HepG2 (cell line): ENCODE measurements around the gene RHBG. TPM values are rescaled to one million over a fixed set of nuclear protein-coding genes. Genes with fewer than 3 reads are reported as not detected.

Experiments
- CENPT ChIP-seq: sonication (generic); formaldehyde crosslinking; IDR thresholded peaks from 2 replicates; pipeline ENCODE4 v1.8.0; 2022; ENCODE audit warnings: low read depth, mild to moderate bottlenecking, moderate library complexity, missing genetic modification reagents
- ESRRA ChIP-seq: sonication (generic); formaldehyde crosslinking; IDR thresholded peaks from 2 replicates; pipeline ENCODE4 v1.5.1; 2020; ENCODE audit warnings: mild to moderate bottlenecking, low read depth, missing genetic modification reagents
- JDP2 ChIP-seq: sonication (generic); formaldehyde crosslinking; IDR thresholded peaks from 2 replicates; pipeline ENCODE4 v1.8.1; 2022; ENCODE audit warnings: missing genetic modification reagents, borderline replicate concordance
- PAWR ChIP-seq: sonication (generic); formaldehyde crosslinking; IDR thresholded peaks from 2 replicates; pipeline ENCODE4 v1.4.0; 2020; ENCODE audit warnings: missing genetic modification reagents, mild to moderate bottlenecking, borderline replicate concordance
- SIX4 ChIP-seq: sonication (generic); formaldehyde crosslinking; IDR thresholded peaks from 2 replicates; pipeline ENCODE4 v1.4.0; 2020; ENCODE audit warnings: missing genetic modification reagents
- SUZ12 ChIP-seq: fragments of 150-350 bp; IDR thresholded peaks from 2 replicates; pipeline ENCODE4 v1.6.1; 2014; ENCODE audit warnings: low read depth, low read length
- ZKSCAN8 ChIP-seq: IDR thresholded peaks from 2 replicates; pipeline ENCODE4 v1.6.1; 2016; ENCODE audit warnings: borderline replicate concordance, missing genetic modification reagents, missing compliant biosample characterization
- ZNF354B ChIP-seq: sonication (generic); formaldehyde crosslinking; IDR thresholded peaks from 2 replicates; pipeline ENCODE4 v1.8.0; 2022; ENCODE audit warnings: mild to moderate bottlenecking, missing genetic modification reagents
- ZNF543 ChIP-seq: sonication (generic); formaldehyde crosslinking; IDR thresholded peaks from 2 replicates; pipeline ENCODE4 v1.4.0; 2020; ENCODE audit warnings: mild to moderate bottlenecking, missing genetic modification reagents
- ZNF615 ChIP-seq: sonication (generic); formaldehyde crosslinking; IDR thresholded peaks from 2 replicates; pipeline ENCODE4 v1.5.0; 2020; ENCODE audit warnings: mild to moderate bottlenecking, missing genetic modification reagents, borderline replicate concordance
- ZNF773 ChIP-seq: sonication (generic); formaldehyde crosslinking; IDR thresholded peaks from 2 replicates; pipeline ENCODE4 v1.4.0; 2020; ENCODE audit warnings: missing genetic modification reagents, borderline replicate concordance
- polyA plus RNA-seq, 8 experiments: library from polyadenylated mRNA; depleted of rRNA in 3 of 8; stranded (reverse) in 7 of 8; unstranded in 1 of 8; fragments of >200 nt; fragmentation: Illumina TruSeq in 4 of 8; extraction: Trizol in 4 of 8; gene quantifications; 2 replicates each; pipeline versions ENCODE4 v1.2.1 to v1.2.3, GENCODE V29; 2011 to 2016; ENCODE audit warnings: low read depth in 4 of 8, missing spikeins in 1 of 8, mixed read lengths in 1 of 8; ENCODE audit not compliant: insufficient read depth in 1 of 8
- total RNA-seq, 5 experiments: library from RNA; depleted of rRNA; stranded (reverse); fragments of >200 nt; fragmentation: Illumina TruSeq; extraction: Trizol; gene quantifications; 2 replicates each; pipeline ENCODE4 v1.2.3, GENCODE V29; 2016; ENCODE audit warnings: low read depth in 1 of 5
- TF ChIP-seq, protein P1 (sequence below): sonication (generic); formaldehyde crosslinking; IDR thresholded peaks from 2 replicates; pipeline ENCODE4 v1.5.1; 2020; ENCODE audit warnings: mild to moderate bottlenecking, missing genetic modification reagents, borderline replicate concordance
- TF ChIP-seq, protein P2 (sequence below): IDR thresholded peaks from 2 replicates; pipeline ENCODE4 v1.4.0; 2020; ENCODE audit warnings: mild to moderate bottlenecking, missing genetic modification reagents
- TF ChIP-seq, protein P3 (sequence below): sonication (generic); formaldehyde crosslinking; IDR thresholded peaks from 2 replicates; pipeline ENCODE4 v1.5.0; 2020; ENCODE audit warnings: mild to moderate bottlenecking, missing genetic modification reagents, moderate library complexity
- TF ChIP-seq, protein P4 (sequence below): IDR thresholded peaks from 2 replicates; pipeline ENCODE4 v1.6.1; 2016; ENCODE audit warnings: missing biosample characterization, missing genetic modification reagents, low read depth

RHBG gene
- total and polyA plus RNA-seq, 2 of the 13 experiments (the other 11 are each of a cell fraction or from before 2014, with no cell fraction given) = 61.8 to 73.5 TPM

DNA sequence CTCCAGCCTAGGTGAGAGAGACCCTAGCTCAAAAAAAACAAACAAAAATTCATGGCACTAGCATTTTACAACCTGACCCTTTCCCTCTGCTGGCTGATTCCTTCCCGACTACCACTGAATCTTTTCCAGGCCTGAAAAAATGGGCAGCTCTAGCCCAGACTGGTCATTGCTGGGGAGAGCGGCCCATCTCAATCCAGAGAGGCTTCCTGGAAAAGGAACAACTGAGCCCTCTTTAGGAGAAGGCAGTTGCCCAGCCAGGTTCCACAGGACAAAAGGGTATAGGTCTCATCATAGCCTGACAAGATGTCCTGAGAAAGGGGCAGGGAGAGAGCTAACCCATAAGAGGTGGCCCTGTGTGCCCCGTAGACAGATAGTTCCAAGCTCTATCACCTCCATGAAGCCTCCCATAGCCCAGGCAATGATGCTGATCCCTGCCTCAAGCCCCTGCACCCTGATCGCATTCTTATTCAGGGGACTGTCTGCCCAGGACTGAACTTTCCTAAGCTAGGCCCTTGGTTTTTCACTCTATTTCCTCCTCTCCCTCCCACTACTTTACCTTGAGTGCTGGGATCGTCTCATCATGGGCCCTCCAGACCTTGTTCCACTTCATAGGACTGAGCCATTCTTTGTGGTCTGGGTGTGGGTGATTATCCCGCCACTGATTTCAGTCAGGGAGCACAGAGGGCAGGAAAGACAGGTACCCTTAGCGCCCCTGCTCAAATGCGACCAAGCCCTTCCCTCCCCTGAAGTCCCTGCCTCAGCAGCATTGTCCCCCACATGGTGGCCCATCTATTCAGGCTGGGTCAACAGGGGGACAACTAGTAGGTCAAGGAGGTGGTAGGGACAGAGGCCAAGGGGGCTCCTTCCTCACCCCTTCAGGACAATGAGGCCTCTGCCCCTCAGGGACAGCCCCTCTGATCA is 18.2 kb downstream of the RHBG start (continued):
- no peak for TF ChIP-seq ESRRA (CRISPR knock-in tag)
- no peak for TF ChIP-seq ZNF543 (CRISPR knock-in tag)
- no peak for TF ChIP-seq SUZ12
- no peak for TF ChIP-seq PAWR (CRISPR knock-in tag)
- no peak for TF ChIP-seq SIX4 (CRISPR knock-in tag)
- TF ChIP-seq, protein P1, sequence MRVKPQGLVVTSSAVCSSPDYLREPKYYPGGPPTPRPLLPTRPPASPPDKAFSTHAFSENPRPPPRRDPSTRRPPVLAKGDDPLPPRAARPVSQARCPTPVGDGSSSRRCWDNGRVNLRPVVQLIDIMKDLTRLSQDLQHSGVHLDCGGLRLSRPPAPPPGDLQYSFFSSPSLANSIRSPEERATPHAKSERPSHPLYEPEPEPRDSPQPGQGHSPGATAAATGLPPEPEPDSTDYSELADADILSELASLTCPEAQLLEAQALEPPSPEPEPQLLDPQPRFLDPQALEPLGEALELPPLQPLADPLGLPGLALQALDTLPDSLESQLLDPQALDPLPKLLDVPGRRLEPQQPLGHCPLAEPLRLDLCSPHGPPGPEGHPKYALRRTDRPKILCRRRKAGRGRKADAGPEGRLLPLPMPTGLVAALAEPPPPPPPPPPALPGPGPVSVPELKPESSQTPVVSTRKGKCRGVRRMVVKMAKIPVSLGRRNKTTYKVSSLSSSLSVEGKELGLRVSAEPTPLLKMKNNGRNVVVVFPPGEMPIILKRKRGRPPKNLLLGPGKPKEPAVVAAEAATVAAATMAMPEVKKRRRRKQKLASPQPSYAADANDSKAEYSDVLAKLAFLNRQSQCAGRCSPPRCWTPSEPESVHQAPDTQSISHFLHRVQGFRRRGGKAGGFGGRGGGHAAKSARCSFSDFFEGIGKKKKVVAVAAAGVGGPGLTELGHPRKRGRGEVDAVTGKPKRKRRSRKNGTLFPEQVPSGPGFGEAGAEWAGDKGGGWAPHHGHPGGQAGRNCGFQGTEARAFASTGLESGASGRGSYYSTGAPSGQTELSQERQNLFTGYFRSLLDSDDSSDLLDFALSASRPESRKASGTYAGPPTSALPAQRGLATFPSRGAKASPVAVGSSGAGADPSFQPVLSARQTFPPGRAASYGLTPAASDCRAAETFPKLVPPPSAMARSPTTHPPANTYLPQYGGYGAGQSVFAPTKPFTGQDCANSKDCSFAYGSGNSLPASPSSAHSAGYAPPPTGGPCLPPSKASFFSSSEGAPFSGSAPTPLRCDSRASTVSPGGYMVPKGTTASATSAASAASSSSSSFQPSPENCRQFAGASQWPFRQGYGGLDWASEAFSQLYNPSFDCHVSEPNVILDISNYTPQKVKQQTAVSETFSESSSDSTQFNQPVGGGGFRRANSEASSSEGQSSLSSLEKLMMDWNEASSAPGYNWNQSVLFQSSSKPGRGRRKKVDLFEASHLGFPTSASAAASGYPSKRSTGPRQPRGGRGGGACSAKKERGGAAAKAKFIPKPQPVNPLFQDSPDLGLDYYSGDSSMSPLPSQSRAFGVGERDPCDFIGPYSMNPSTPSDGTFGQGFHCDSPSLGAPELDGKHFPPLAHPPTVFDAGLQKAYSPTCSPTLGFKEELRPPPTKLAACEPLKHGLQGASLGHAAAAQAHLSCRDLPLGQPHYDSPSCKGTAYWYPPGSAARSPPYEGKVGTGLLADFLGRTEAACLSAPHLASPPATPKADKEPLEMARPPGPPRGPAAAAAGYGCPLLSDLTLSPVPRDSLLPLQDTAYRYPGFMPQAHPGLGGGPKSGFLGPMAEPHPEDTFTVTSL (CRISPR knock-in tag) = no peak
- no peak for TF ChIP-seq CENPT (CRISPR knock-in tag)
- TF ChIP-seq, protein P2, sequence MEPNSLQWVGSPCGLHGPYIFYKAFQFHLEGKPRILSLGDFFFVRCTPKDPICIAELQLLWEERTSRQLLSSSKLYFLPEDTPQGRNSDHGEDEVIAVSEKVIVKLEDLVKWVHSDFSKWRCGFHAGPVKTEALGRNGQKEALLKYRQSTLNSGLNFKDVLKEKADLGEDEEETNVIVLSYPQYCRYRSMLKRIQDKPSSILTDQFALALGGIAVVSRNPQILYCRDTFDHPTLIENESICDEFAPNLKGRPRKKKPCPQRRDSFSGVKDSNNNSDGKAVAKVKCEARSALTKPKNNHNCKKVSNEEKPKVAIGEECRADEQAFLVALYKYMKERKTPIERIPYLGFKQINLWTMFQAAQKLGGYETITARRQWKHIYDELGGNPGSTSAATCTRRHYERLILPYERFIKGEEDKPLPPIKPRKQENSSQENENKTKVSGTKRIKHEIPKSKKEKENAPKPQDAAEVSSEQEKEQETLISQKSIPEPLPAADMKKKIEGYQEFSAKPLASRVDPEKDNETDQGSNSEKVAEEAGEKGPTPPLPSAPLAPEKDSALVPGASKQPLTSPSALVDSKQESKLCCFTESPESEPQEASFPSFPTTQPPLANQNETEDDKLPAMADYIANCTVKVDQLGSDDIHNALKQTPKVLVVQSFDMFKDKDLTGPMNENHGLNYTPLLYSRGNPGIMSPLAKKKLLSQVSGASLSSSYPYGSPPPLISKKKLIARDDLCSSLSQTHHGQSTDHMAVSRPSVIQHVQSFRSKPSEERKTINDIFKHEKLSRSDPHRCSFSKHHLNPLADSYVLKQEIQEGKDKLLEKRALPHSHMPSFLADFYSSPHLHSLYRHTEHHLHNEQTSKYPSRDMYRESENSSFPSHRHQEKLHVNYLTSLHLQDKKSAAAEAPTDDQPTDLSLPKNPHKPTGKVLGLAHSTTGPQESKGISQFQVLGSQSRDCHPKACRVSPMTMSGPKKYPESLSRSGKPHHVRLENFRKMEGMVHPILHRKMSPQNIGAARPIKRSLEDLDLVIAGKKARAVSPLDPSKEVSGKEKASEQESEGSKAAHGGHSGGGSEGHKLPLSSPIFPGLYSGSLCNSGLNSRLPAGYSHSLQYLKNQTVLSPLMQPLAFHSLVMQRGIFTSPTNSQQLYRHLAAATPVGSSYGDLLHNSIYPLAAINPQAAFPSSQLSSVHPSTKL (CRISPR knock-in tag) = no peak
- TF ChIP-seq, protein P3, sequence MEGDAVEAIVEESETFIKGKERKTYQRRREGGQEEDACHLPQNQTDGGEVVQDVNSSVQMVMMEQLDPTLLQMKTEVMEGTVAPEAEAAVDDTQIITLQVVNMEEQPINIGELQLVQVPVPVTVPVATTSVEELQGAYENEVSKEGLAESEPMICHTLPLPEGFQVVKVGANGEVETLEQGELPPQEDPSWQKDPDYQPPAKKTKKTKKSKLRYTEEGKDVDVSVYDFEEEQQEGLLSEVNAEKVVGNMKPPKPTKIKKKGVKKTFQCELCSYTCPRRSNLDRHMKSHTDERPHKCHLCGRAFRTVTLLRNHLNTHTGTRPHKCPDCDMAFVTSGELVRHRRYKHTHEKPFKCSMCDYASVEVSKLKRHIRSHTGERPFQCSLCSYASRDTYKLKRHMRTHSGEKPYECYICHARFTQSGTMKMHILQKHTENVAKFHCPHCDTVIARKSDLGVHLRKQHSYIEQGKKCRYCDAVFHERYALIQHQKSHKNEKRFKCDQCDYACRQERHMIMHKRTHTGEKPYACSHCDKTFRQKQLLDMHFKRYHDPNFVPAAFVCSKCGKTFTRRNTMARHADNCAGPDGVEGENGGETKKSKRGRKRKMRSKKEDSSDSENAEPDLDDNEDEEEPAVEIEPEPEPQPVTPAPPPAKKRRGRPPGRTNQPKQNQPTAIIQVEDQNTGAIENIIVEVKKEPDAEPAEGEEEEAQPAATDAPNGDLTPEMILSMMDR (CRISPR knock-in tag) = no peak
- TF ChIP-seq ZNF773 (CRISPR knock-in tag) = no peak
- TF ChIP-seq, protein P4, sequence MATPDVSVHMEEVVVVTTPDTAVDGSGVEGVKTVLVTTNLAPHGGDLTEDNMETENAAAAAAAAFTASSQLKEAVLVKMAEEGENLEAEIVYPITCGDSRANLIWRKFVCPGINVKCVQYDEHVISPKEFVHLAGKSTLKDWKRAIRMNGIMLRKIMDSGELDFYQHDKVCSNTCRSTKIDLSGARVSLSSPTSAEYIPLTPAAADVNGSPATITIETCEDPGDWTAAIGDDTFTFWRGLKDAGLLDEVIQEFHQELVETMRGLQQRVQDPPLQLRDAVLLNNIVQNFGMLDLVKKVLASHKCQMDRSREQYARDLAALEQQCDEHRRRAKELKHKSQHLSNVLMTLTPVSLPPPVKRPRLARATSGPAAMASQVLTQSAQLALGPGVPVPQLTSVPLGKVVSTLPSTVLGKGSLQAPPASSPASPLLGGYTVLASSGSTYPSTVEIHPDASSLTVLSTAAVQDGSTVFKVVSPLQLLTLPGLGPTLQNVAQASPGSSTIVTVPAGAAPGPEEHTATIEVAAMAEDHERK (CRISPR knock-in tag) = no peak
- no peak for TF ChIP-seq ZNF354B (CRISPR knock-in tag)
- no peak for TF ChIP-seq ZKSCAN8 (CRISPR knock-in tag)
- no peak for TF ChIP-seq JDP2 (CRISPR knock-in tag)
- 0 out of 2 replicates have a peak, but pooled peaks have one; percentile 36 for TF ChIP-seq ZNF615 (CRISPR knock-in tag)
